Measurements from ENCODE around the gene EED. TPM values are rescaled to one million over a fixed set of nuclear protein-coding genes. Genes with fewer than 3 reads are reported as not detected.

The EED gene
- total RNA-seq, 4 donors from 2014 or later = 15.7 to 26.4 (median 20.7) TPM

DNA sequence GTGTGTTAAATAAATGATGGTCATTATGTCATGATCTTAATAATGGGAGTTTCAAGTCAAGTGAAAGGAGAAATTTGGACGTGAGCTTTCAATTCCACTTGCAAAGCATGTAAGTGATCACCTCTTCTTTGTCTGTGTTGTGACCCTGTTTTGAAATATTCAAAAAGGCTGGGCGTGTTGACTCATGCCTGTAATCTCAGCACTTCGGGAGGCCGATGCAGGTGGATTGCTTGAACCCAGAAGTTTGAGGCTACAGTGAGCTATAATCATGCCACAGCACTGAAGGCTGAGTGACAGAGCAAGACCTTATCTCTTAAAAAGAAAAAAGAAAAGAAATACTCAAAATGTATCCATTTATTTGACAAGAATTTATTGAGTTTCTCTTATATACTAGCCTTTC is 32.9 kb upstream of the EED start:
- Histone ChIP-seq H3K4me3 (no peak overlapping the region), H3K4me1 (no peaks in the 10 kb centered on the region), H3K9me3 (no peaks in the 10 kb centered on the region), H3K27ac (no peak overlapping the region), H3K27me3 (no peaks in the 10 kb centered on the region), H3K36me3 (no peaks in the 10 kb centered on the region)
- TF ChIP-seq, protein P1, sequence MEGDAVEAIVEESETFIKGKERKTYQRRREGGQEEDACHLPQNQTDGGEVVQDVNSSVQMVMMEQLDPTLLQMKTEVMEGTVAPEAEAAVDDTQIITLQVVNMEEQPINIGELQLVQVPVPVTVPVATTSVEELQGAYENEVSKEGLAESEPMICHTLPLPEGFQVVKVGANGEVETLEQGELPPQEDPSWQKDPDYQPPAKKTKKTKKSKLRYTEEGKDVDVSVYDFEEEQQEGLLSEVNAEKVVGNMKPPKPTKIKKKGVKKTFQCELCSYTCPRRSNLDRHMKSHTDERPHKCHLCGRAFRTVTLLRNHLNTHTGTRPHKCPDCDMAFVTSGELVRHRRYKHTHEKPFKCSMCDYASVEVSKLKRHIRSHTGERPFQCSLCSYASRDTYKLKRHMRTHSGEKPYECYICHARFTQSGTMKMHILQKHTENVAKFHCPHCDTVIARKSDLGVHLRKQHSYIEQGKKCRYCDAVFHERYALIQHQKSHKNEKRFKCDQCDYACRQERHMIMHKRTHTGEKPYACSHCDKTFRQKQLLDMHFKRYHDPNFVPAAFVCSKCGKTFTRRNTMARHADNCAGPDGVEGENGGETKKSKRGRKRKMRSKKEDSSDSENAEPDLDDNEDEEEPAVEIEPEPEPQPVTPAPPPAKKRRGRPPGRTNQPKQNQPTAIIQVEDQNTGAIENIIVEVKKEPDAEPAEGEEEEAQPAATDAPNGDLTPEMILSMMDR (IDR thresholded peaks at IDR 0.05) = no peak
- no peak for TF ChIP-seq POLR2A (IDR thresholded peaks at IDR 0.05)
- no peak for DNase-seq

DNA sequence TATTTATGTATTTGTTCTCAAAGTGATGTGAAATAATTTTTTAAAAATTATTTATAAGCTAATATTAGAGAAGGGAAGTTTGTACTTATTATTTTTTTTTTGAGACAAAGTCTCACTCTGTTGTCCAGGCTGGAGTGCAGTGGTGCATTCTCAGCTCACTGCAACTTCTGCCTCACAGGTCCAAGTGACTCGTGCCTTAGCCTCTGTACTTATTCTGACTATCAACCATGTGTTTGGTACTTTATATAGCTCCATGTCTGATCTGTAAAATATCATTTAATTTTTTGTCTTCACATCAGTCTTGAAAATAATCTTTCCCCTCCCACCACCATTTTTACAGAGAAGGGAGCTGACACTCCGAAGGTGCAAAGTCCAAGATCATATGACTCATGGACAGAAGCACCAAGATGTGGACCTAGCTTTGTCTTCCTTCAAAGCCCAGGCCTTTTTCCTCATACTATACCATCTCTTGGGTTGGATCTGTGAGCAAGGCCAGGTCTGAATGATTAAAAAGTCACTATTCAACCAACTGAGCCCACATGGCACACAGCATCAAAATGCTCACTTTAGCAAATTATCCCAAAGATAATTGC is 32.4 kb upstream of the EED start:
- peak in 1 of 3 donors; percentile 52 for DNase-seq
- H3K27ac ChIP-seq = no peak overlapping the region
- no peak for TF ChIP-seq POLR2A (IDR thresholded peaks at IDR 0.05)
- TF ChIP-seq, protein P1 (IDR thresholded peaks at IDR 0.05) = no peak
- H3K27me3 ChIP-seq = no peaks in the 10 kb centered on the region
- H3K4me1 ChIP-seq = no peaks in the 10 kb centered on the region
- no peaks in the 10 kb centered on the region for H3K9me3 ChIP-seq
- no peak overlapping the region for H3K4me3 ChIP-seq
- H3K36me3 ChIP-seq = no peaks in the 10 kb centered on the region

DNA sequence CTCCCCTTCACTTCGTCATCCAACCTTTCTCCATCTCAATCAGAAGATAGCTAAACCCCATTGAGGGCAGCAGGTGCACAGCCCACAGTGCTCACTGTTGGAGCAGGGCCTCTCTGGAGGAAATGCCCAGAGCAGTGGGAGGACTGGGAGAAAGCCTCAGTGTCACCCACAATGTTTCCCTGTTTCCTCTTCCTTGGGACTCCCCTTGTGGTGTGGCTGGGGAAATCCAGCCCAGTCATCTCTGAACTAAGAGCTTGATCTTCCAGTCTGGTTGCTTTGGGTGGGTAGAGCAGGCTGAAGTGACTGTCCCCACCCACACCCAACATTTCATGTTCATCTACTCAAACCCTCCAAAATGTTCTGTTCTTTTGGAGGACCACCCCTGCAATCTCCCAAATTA is 29.8 kb upstream of the EED start:
- Histone ChIP-seq H3K4me3 (no peak overlapping the region), H3K4me1 (no peaks in the 10 kb centered on the region), H3K9me3 (no peaks in the 10 kb centered on the region), H3K36me3 (no peaks in the 10 kb centered on the region), H3K27me3 (no peaks in the 10 kb centered on the region), H3K27ac (no peak overlapping the region)
- TF ChIP-seq, protein P1 (IDR thresholded peaks at IDR 0.05) = no peak
- no peak for TF ChIP-seq POLR2A (IDR thresholded peaks at IDR 0.05)
- DNase-seq = no peak

DNA sequence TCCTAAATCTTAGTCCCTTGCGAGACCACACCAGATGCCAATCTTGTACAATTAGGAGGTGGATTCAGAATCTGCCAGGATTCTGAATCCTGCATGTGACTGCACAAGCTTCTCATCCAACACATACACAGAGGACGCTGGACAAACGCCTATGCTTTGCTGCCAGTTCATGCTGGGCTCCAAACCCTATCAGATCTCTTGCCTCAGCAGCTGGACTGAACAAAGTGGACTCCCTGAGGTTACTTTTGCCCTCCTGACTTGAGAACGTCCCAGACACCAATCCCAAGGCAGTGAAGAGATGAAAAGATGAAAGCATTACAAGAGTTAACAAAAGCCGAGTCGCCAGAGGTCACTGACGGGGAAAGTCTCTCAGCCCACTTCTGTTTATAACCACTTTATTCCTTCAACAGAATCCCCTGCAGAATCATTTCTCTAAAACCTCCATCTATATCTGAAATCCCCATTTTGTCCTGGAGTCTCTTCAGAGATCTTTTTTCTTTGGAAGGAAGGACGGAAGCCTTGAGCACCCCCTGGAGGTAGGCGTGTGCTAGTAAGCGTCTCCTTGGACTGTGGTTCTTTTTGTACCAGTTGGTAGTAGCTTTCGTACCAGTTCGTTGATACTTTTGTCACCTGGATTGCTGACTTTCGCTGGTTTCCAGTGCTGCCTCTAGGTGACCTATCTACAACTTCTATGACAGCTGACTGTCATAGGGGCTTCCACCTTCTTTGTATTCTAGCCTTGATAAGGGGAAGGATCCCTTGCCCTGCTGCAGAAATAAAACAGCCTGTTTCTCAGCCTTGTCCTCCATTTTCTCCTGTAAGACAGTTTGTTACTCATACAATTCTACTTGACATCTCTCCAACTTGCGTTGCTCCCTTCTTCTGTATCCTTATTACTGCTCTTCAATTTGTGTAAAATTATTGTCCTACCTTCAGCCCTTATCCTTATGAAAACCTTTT is 26.1 kb upstream of the EED start:
- H3K27me3 ChIP-seq = no peaks in the 10 kb centered on the region
- H3K4me1 ChIP-seq = no peaks in the 10 kb centered on the region
- H3K27ac ChIP-seq = peak overlapping the region in 1 of 4 donors; percentile 15
- no peaks in the 10 kb centered on the region for H3K36me3 ChIP-seq
- TF ChIP-seq, protein P1 (IDR thresholded peaks at IDR 0.05) = peak; percentile 71 to 93 (median 84)
- TF ChIP-seq POLR2A (IDR thresholded peaks at IDR 0.05) = no peak
- peak overlapping the region in 3 of 4 donors; percentile 2 to 30 (median 24) for H3K4me3 ChIP-seq
- DNase-seq = peak; percentile 41 to 83 (median 65)
- H3K9me3 ChIP-seq = no peaks in the 10 kb centered on the region

DNA sequence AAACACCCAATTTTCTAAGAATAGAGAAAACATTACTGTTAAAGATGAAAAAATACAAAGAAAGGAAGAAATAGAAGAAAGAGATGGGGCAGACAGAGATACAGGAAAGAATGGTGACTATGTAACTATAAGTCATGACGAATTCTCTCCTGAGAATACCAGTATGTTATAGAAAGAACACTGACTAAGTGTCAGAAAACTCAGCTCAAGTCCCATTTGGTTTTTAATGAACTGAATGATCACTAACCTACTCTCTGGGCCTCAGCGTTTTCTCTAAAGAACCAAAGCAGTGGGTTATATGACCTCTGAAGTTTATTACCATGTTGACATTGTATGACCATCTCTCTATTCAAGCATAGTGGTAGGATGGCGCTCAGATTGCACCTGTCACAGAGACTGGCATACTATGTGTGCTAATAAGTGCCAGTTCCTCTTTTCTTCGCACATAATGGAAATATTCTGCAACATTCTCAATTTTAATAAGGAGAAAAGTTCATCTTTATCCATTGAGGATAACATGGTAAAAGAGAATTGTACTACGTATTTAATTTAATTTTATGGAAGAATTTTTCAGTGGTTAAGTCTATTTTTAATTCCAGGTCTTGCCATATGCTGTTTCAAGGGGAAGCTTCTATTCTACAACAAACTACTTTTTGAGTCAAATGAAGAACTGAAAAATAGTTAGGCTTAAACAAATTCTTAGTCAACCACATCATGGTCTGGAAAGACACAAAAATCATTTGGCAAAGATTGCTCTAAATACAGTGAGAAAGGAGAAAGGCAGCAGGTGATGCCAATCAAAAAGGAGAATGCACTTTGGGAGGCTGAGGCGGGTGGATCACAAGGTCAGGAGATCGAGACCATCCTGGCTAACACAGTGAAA is 25.0 kb upstream of the EED start:
- no peaks in the 10 kb centered on the region for H3K36me3 ChIP-seq
- H3K4me3 ChIP-seq = no peak overlapping the region
- H3K27me3 ChIP-seq = no peaks in the 10 kb centered on the region
- TF ChIP-seq, protein P1 (IDR thresholded peaks at IDR 0.05) = no peak
- TF ChIP-seq POLR2A (IDR thresholded peaks at IDR 0.05) = no peak
- peak overlapping the region in 2 of 4 donors; percentile 15 to 50 for H3K27ac ChIP-seq
- H3K9me3 ChIP-seq = no peaks in the 10 kb centered on the region
- H3K4me1 ChIP-seq = no peaks in the 10 kb centered on the region
- DNase-seq = peak in 1 of 3 donors; percentile 58

All from Peyer's patch (tissue), 4 donors.